HL-60/S4 (cell line): Measurements from ENCODE around the gene ULBP3.

Experiments
- in situ Hi-C: fragments of 300-500 bp; cut with MboI; formaldehyde crosslinking; loops from 2 replicates; pipeline ENCODE4 v1.14.3; 2022; ENCODE audit warnings: low sequenced_read_pairs

Gene ULBP3

GRCh38 chr6:150068720-150069648, at the start of gene ULBP3:
Gene ULBP3 (minus strand): TSS chr6:150069121. CDS start chr6:150069066, 55 bp downstream.
- in situ Hi-C loops: loop anchor here (25.0 kb wide), 1 partner anchor 743 kb away; no protein-coding TSS in a partner anchor

GRCh38 chr6:150118627-150119026, 49.7 kb upstream of the ULBP3 start:
- in situ Hi-C loops: no loop called here

- in situ Hi-C loops: no loop called here
Observed at GRCh38 chr6:150118203-150118602, 49.3 kb upstream of the ULBP3 start.

- in situ Hi-C loops: no loop called here
Observed at GRCh38 chr6:150116200-150116800, 47.4 kb upstream of the ULBP3 start.

- in situ Hi-C loops: no loop called here
Observed at GRCh38 chr6:150115769-150116168, 46.8 kb upstream of the ULBP3 start.

GRCh38 chr6:150112233-150112632, 43.3 kb upstream of the ULBP3 start:
- in situ Hi-C loops: no loop called here

- in situ Hi-C loops: no loop called here
Observed at GRCh38 chr6:150102750-150103270, 33.9 kb upstream of the ULBP3 start.

- in situ Hi-C loops: no loop called here
Observed at GRCh38 chr6:150100745-150101144, 31.8 kb upstream of the ULBP3 start.

- in situ Hi-C loops: no loop called here
Observed at GRCh38 chr6:150099953-150100352, 31.0 kb upstream of the ULBP3 start.

GRCh38 chr6:150099546-150099945, 30.6 kb upstream of the ULBP3 start:
- in situ Hi-C loops: no loop called here

GRCh38 chr6:150098155-150098554, 29.2 kb upstream of the ULBP3 start:
- in situ Hi-C loops: no loop called here

GRCh38 chr6:150093397-150093796, 24.5 kb upstream of the ULBP3 start:
- in situ Hi-C loops: no loop called here

- in situ Hi-C loops: no loop called here
Observed at GRCh38 chr6:150091476-150091875, 22.6 kb upstream of the ULBP3 start.

- in situ Hi-C loops: no loop called here
Observed at GRCh38 chr6:150090328-150090727, 21.4 kb upstream of the ULBP3 start.

GRCh38 chr6:150088481-150089154, 19.7 kb upstream of the ULBP3 start:
- in situ Hi-C loops: no loop called here

GRCh38 chr6:150087336-150087735, 18.4 kb upstream of the ULBP3 start:
- in situ Hi-C loops: no loop called here

- in situ Hi-C loops: no loop called here
Observed at GRCh38 chr6:150086026-150086425, 17.1 kb upstream of the ULBP3 start.

GRCh38 chr6:150084426-150084825, 15.5 kb upstream of the ULBP3 start:
- in situ Hi-C loops: no loop called here

GRCh38 chr6:150083839-150084238, 14.9 kb upstream of the ULBP3 start:
- in situ Hi-C loops: no loop called here

- in situ Hi-C loops: no loop called here
Observed at GRCh38 chr6:150081702-150082101, 12.8 kb upstream of the ULBP3 start.

GRCh38 chr6:150079604-150080003, 10.7 kb upstream of the ULBP3 start:
- in situ Hi-C loops: loop anchor here (10.0 kb wide), 1 partner anchor 255 kb away; no protein-coding TSS in a partner anchor
